Measurements from ENCODE around the gene ANKRD33B.

The ANKRD33B gene

DNA sequence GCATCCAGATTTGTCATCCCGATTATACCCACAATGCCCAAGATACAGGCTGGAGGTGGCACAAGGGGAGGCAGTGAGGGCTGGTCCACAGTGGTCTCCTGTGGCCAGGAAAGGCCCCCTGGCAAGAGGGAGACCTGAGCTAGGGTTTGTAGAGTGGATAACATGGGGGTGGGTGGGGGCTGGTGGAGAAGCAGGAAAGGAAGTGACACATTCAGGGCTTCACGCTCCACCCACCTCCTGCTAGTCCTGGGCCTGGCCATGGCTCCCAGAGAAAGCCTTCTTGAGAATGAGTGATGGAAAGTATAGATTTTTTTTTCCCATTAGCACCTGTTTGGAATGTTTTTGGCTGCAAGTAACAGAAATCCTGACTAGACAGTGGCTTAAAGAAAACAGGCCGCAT lies 81.3 kb downstream of the ANKRD33B start:
- Histone ChIP-seq H3K36me3 (replicated peaks; ENCODE audit: insufficient read depth, low read length) (no peaks in the 10 kb centered on the region), H3K27ac (ENCODE audit: low read length) (no peak overlapping the region), H3K27me3 (replicated peaks; ENCODE audit: insufficient read depth, low read length) (no peaks in the 10 kb centered on the region), H3K9ac (ENCODE audit: low read length) (no peak overlapping the region), H3K4me2 (ENCODE audit: low read depth, low read length) (no peak overlapping the region), H3K9me3 (replicated peaks; ENCODE audit: insufficient read depth, low read length) (no peaks in the 10 kb centered on the region), H3K4me3 (ENCODE audit: low read length) (no peak overlapping the region), H2AFZ (ENCODE audit: low read length) (no peak overlapping the region), H3K79me2 (ENCODE audit: low read length) (peaks cover 29% of the 10 kb centered on the region), H4K20me1 (ENCODE audit: insufficient read depth, low read length) (no peaks in the 10 kb centered on the region), H3F3A (ENCODE audit: insufficient read depth, low read length) (no peaks in the 10 kb centered on the region), H3K9me2 (replicated peaks; ENCODE audit: insufficient read depth, low read length) (no peaks in the 10 kb centered on the region), H3K4me1 (ENCODE audit: low read length) (no peaks in the 10 kb centered on the region)
- no peak for DNase-seq
- TF ChIP-seq EZH2phosphoT487 (IDR thresholded peaks at IDR 0.05; ENCODE audit: low read length) (no peak), EZH2 (optimal IDR thresholded peaks at IDR 0.05; ENCODE audit: low read depth, low read length) (no peak)
- TF ChIP-seq, protein P1, sequence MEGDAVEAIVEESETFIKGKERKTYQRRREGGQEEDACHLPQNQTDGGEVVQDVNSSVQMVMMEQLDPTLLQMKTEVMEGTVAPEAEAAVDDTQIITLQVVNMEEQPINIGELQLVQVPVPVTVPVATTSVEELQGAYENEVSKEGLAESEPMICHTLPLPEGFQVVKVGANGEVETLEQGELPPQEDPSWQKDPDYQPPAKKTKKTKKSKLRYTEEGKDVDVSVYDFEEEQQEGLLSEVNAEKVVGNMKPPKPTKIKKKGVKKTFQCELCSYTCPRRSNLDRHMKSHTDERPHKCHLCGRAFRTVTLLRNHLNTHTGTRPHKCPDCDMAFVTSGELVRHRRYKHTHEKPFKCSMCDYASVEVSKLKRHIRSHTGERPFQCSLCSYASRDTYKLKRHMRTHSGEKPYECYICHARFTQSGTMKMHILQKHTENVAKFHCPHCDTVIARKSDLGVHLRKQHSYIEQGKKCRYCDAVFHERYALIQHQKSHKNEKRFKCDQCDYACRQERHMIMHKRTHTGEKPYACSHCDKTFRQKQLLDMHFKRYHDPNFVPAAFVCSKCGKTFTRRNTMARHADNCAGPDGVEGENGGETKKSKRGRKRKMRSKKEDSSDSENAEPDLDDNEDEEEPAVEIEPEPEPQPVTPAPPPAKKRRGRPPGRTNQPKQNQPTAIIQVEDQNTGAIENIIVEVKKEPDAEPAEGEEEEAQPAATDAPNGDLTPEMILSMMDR (IDR thresholded peaks at IDR 0.05; ENCODE audit: low read length) = no peak

DNA sequence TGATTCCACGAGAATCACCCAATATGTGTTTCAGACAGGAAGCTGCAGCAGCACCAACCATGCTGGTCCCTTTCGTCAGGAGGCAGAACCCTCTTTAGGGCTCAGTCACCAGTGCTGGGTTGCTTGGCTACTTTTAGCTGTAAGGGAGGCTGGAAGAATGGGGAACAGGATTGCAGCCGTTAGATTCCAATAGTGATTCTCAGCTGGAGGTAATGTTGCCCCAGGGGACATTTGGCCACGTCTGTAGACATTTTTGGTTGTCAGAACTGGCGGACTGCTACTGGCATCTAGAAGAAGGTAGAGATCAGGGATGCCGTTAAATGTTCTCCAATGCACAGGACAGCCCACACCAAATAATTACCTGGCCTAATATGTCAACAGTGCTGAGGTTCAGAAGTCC lies 81.8 kb downstream of the ANKRD33B start:
- Histone ChIP-seq H3K9ac (ENCODE audit: low read length) (no peak overlapping the region), H3K27ac (ENCODE audit: low read length) (no peak overlapping the region), H3K4me3 (ENCODE audit: low read length) (no peak overlapping the region), H3K9me3 (replicated peaks; ENCODE audit: insufficient read depth, low read length) (no peaks in the 10 kb centered on the region), H2AFZ (ENCODE audit: low read length) (no peak overlapping the region), H3K27me3 (replicated peaks; ENCODE audit: insufficient read depth, low read length) (no peaks in the 10 kb centered on the region), H3K9me2 (replicated peaks; ENCODE audit: insufficient read depth, low read length) (no peaks in the 10 kb centered on the region), H3K4me1 (ENCODE audit: low read length) (no peaks in the 10 kb centered on the region), H3F3A (ENCODE audit: insufficient read depth, low read length) (no peaks in the 10 kb centered on the region), H3K79me2 (ENCODE audit: low read length) (peaks cover 26% of the 10 kb centered on the region), H3K4me2 (ENCODE audit: low read depth, low read length) (no peak overlapping the region), H3K36me3 (replicated peaks; ENCODE audit: insufficient read depth, low read length) (no peaks in the 10 kb centered on the region), H4K20me1 (ENCODE audit: insufficient read depth, low read length) (no peaks in the 10 kb centered on the region)
- DNase-seq = no peak
- TF ChIP-seq, protein P1 (IDR thresholded peaks at IDR 0.05; ENCODE audit: low read length) = no peak
- TF ChIP-seq EZH2 (optimal IDR thresholded peaks at IDR 0.05; ENCODE audit: low read depth, low read length) (no peak), EZH2phosphoT487 (IDR thresholded peaks at IDR 0.05; ENCODE audit: low read length) (no peak)

DNA sequence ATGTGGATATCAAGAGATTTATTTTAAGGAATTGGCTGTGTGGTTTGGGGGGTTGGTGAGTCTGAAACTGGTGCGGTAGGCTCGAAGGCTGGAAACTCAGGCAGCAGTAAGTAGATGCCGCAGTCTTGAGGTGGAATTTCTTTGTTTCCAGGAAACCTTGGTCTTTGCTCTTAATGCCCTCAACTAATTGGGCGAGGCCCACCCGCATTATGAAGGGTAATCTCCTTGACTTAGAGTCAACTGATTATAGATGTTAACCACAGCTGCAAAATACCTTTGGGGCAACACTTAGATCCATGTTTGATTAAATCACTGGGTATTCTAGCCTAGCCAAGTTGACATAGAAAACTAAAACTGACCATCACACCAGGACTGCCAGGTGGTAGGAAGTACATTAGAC lies 83.8 kb downstream of the ANKRD33B start:
- H3K9me3 ChIP-seq (replicated peaks; ENCODE audit: insufficient read depth, low read length) = no peaks in the 10 kb centered on the region
- no peak overlapping the region for H3K4me2 ChIP-seq (ENCODE audit: low read depth, low read length)
- no peak overlapping the region for H3K9ac ChIP-seq (ENCODE audit: low read length)
- H4K20me1 ChIP-seq (ENCODE audit: insufficient read depth, low read length) = no peaks in the 10 kb centered on the region
- no peak for TF ChIP-seq EZH2 (optimal IDR thresholded peaks at IDR 0.05; ENCODE audit: low read depth, low read length)
- TF ChIP-seq, protein P1 (IDR thresholded peaks at IDR 0.05; ENCODE audit: low read length) = no peak
- no peak for TF ChIP-seq EZH2phosphoT487 (IDR thresholded peaks at IDR 0.05; ENCODE audit: low read length)
- no peaks in the 10 kb centered on the region for H3K4me1 ChIP-seq (ENCODE audit: low read length)
- H3K79me2 ChIP-seq (ENCODE audit: low read length) = peaks cover 15% of the 10 kb centered on the region
- H3K27ac ChIP-seq (ENCODE audit: low read length) = no peak overlapping the region
- H2AFZ ChIP-seq (ENCODE audit: low read length) = no peak overlapping the region
- H3K9me2 ChIP-seq (replicated peaks; ENCODE audit: insufficient read depth, low read length) = no peaks in the 10 kb centered on the region
- H3K36me3 ChIP-seq (replicated peaks; ENCODE audit: insufficient read depth, low read length) = no peaks in the 10 kb centered on the region
- no peaks in the 10 kb centered on the region for H3K27me3 ChIP-seq (replicated peaks; ENCODE audit: insufficient read depth, low read length)
- H3F3A ChIP-seq (ENCODE audit: insufficient read depth, low read length) = no peaks in the 10 kb centered on the region
- H3K4me3 ChIP-seq (ENCODE audit: low read length) = no peak overlapping the region
- DNase-seq = no peak

Data from MM.1S (cell line).